PC-9 (cell line): ENCODE measurements around the gene TMEM107. TPM values are rescaled to one million over a fixed set of nuclear protein-coding genes. Genes with fewer than 3 reads are reported as not detected.

Experiments used
- BruUV-seq: library from RNA; stranded (reverse); fragments of 400-500 nt; replicated peaks from 2 replicates; lab custom pipeline; 2021; lab: Mats Ljungman, UMichigan
- CTCF ChIA-PET: fragments of 300-600 bp; sonication (Branson Sonifier 250); formaldehyde crosslinking; loops from one replicate; lab custom pipeline; 2022; ENCODE audit warnings: antibody characterized with exemption; lab: Charles Lee
- POLR2A ChIA-PET: fragments of 300-600 bp; sonication (Branson Sonifier 250); formaldehyde crosslinking; loops from one replicate; lab custom pipeline; 2022; ENCODE audit warnings: antibody characterized with exemption; ENCODE audit not compliant: unreplicated experiment; lab: Charles Lee
- DNase-seq, 2 experiments: peaks; one replicate each; pipeline versions ENCODE4 v3.0.0 to v3.0.0-alpha.2; 2015 to 2022; ENCODE audit warnings: mixed read lengths in 1 of 2
- H2AFZ ChIP-seq: fragments of 200-600 bp; sonication (generic); 2 replicates; pipeline ENCODE4 v1.8.1; 2017; ENCODE audit warnings: antibody characterized with exemption
- H3F3A ChIP-seq: fragments of 200-600 bp; sonication (generic); 2 replicates; pipeline ENCODE4 v1.8.1; 2017; ENCODE audit warnings: antibody characterized with exemption, mild to moderate bottlenecking, low read depth; ENCODE audit not compliant: insufficient read depth
- H3K27ac ChIP-seq: fragments of 200-600 bp; sonication (generic); 2 replicates; pipeline ENCODE4 v1.6.1; 2016; ENCODE audit warnings: mixed run types
- H3K27me3 ChIP-seq: fragments of 200-600 bp; sonication (generic); 2 replicates; pipeline ENCODE4 v1.6.1; 2016; ENCODE audit warnings: low read depth, mixed run types; ENCODE audit not compliant: insufficient read depth
- H3K36me3 ChIP-seq: fragments of 200-600 bp; sonication (generic); 2 replicates; pipeline ENCODE4 v1.6.1; 2016; ENCODE audit warnings: low read depth, mixed run types
- H3K4me1 ChIP-seq: fragments of 200-600 bp; sonication (generic); replicated peaks from 2 replicates; pipeline ENCODE4 v1.6.1; 2016; ENCODE audit warnings: mixed run types; ENCODE audit not compliant: insufficient read depth
- H3K4me2 ChIP-seq: fragments of 200-600 bp; sonication (generic); 2 replicates; pipeline ENCODE4 v1.6.1; 2017; ENCODE audit warnings: mixed run types
- H3K4me3 ChIP-seq: fragments of 200-600 bp; sonication (generic); 2 replicates; pipeline ENCODE4 v1.6.1; 2016; ENCODE audit warnings: mixed run types
- H3K79me2 ChIP-seq: fragments of 200-600 bp; sonication (generic); 2 replicates; pipeline ENCODE4 v1.6.1; 2017; ENCODE audit warnings: low read depth, mixed run types
- H3K9me2 ChIP-seq: fragments of 200-600 bp; sonication (generic); 2 replicates; pipeline ENCODE4 v1.8.1; 2017; ENCODE audit warnings: mild to moderate bottlenecking; ENCODE audit not compliant: insufficient read depth
- H3K9me3 ChIP-seq: fragments of 200-600 bp; sonication (generic); 2 replicates; pipeline ENCODE4 v1.8.1; 2016; ENCODE audit warnings: low read depth; ENCODE audit not compliant: insufficient read depth
- H4K20me1 ChIP-seq: fragments of 200-600 bp; sonication (generic); 2 replicates; pipeline ENCODE4 v1.8.1; 2017; ENCODE audit not compliant: insufficient read depth
- EZH2 ChIP-seq: fragments of 200-600 bp; sonication (generic); IDR thresholded peaks from 2 replicates; pipeline ENCODE4 v1.8.0; 2017; ENCODE audit warnings: antibody characterized with exemption, low read depth
- intact Hi-C: fragments of 100-400 bp; cut with micrococcal nuclease; formaldehyde crosslinking; loops from one replicate; pipeline ENCODE4 v1.10.0; 2022; ENCODE audit not compliant: unreplicated experiment
- total RNA-seq: library from RNA; stranded (reverse); gene quantifications from 2 replicates; pipeline ENCODE4 v1.2.3, GENCODE V29; 2021
- TF ChIP-seq, protein P1 (sequence below): fragments of 200-600 bp; sonication (generic); conservative IDR thresholded peaks from 2 replicates; pipeline ENCODE4 v1.6.1; 2017; ENCODE audit warnings: mixed run types, antibody characterized with exemption, mild to moderate bottlenecking, moderate library complexity

TMEM107 gene
- total RNA-seq, 1 experiment from 2014 or later: 59.1 TPM

DNA sequence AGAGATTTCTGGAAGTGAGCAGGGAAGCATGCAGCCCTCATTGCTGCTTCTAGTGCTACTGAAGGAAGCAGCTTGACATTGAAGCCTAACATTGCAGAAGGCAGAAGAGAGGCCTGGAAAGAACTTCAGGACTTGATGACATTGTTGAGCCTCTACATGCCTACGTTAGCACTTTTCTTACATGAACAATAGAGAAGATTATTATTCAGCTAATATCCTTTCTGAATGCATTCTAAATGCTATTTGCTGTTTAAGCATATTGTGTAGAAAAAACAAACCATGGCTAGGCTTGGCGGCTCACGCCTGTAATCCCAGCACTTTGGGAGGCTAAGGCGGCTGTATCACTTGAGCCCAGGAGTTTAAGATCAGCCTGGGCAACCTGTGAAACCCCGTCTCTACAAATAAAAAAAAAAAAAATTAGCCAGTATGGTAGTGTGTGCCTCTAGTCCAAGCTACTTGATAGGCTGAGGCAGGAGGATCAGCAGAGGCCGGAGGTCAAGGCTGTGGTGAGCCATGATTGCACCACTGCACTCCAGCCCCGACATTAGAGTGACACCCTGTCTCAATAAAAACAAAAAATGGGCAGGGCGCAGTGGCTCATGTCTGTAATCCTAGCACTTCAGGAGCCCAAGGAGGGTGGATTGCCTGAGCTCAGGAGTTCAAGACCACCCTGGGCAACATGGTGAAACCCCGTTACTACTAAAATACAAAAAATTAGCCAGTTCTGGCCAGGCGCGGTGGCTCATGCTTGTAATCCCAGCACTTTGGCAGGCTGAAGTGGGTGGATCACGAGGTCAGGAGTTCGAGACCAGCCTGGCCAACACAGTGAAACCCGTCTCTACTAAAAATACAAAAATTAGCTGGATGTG is 36.4 kb upstream of the TMEM107 start:
- H3K27ac ChIP-seq: no peak overlapping the region

DNA sequence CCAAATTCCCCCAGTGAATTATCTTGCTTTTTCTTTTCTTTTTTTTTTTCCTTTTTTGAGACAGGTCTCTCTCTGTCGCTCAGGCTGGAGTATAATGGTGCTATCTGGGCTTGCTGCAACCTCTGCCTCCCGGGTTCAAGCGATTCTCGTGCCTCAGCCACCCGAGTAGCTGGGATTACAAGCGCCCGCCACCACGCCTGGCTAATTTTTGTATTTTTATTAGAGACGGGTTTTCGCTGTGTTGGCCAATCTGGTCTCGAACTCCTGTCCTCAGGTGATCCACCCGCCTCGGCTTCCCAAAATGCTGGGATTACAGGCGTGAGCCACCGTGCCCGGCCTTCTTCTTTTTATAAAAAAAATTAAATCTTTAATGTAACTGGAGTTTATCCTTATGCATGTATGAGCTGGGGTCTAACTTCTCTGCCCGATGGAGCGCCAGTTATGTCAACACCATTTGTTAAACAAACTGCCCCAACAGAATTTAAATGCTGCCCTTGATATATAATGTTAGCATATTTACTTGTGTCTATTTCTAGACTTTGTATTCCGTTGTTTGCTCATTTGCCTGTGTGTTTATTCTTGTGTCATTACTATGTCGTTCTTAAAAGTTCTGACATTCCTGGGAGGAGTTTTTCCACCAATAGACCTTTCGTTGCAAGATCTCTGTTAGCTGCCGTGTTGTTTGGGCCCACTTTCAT is 34.7 kb upstream of the TMEM107 start:
- intact Hi-C loops: loop anchor here (1.0 kb wide), 1 partner anchor 9 kb away; no protein-coding TSS in a partner anchor
- TSS peak; percentile 70 for BruUV-seq
- POLR2A ChIA-PET: interaction anchor here (0.6 to 1.8 kb wide), 14 partner anchors 8 to 908 kb away, joined by 4 to 28 read pairs (median 9); partner anchors contain the start of genes CTC1 and SLC25A35

More for the DNA sequence above, 36.4 kb upstream of the TMEM107 start:
- Histone ChIP-seq H3K4me1 (peaks cover 12% of the 10 kb centered on the region), H3K4me3 (no peak overlapping the region), H3K9me2 (no peaks in the 10 kb centered on the region), H3K9me3 (no peaks in the 10 kb centered on the region), H3K36me3 (no peaks in the 10 kb centered on the region), H3K79me2 (peaks cover 25% of the 10 kb centered on the region), H4K20me1 (no peaks in the 10 kb centered on the region), H3K27me3 (no peaks in the 10 kb centered on the region), H3K4me2 (no peak overlapping the region), H3F3A (peaks cover 13% of the 10 kb centered on the region; the same call in 1 of the 2 replicates), H2AFZ (no peak overlapping the region)
- intact Hi-C loops: no loop called here
- BruUV-seq: no TSS peak
- TF ChIP-seq EZH2: no peak
- TF ChIP-seq, protein P1, sequence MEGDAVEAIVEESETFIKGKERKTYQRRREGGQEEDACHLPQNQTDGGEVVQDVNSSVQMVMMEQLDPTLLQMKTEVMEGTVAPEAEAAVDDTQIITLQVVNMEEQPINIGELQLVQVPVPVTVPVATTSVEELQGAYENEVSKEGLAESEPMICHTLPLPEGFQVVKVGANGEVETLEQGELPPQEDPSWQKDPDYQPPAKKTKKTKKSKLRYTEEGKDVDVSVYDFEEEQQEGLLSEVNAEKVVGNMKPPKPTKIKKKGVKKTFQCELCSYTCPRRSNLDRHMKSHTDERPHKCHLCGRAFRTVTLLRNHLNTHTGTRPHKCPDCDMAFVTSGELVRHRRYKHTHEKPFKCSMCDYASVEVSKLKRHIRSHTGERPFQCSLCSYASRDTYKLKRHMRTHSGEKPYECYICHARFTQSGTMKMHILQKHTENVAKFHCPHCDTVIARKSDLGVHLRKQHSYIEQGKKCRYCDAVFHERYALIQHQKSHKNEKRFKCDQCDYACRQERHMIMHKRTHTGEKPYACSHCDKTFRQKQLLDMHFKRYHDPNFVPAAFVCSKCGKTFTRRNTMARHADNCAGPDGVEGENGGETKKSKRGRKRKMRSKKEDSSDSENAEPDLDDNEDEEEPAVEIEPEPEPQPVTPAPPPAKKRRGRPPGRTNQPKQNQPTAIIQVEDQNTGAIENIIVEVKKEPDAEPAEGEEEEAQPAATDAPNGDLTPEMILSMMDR: no peak
- CTCF ChIA-PET: no interaction called here
- POLR2A ChIA-PET: interaction anchor here (0.5 to 0.6 kb wide), 2 partner anchors 18 to 126 kb away, joined by 3 to 4 read pairs; no protein-coding TSS in a partner anchor
- DNase-seq: no peak

More for the DNA sequence above, 34.7 kb upstream of the TMEM107 start:
- Histone ChIP-seq H3K4me2 (peak overlapping the region; percentile 75), H3K27ac (peak overlapping the region; percentile 55), H3F3A (peaks cover 13% of the 10 kb centered on the region; the same call in 1 of the 2 replicates), H3K4me3 (peak overlapping the region; percentile 70), H3K9me3 (no peaks in the 10 kb centered on the region), H4K20me1 (no peaks in the 10 kb centered on the region), H3K9me2 (no peaks in the 10 kb centered on the region), H2AFZ (peak overlapping the region; percentile 87), H3K4me1 (peaks cover 12% of the 10 kb centered on the region), H3K79me2 (peaks cover 28% of the 10 kb centered on the region), H3K36me3 (no peaks in the 10 kb centered on the region), H3K27me3 (no peaks in the 10 kb centered on the region)
- DNase-seq: no peak
- TF ChIP-seq, protein P1: no peak
- no peak for TF ChIP-seq EZH2
- CTCF ChIA-PET: interaction anchor here (0.6 to 1.0 kb wide), 2 partner anchors 10 to 29 kb away, joined by 4 to 7 read pairs; no protein-coding TSS in a partner anchor
